Measurements from ENCODE around the gene BEND4.
A peak's percentile ranks its signal among the peaks of the same experiment; 100 is the strongest.
"Not testable (repeated sequence)": the region's sequence is repeated elsewhere in the genome, so short reads cannot be mapped to it uniquely, and the experiment has no call there.

Gene BEND4

GRCh38 chr4:42152507-42153504 lies at the start of gene BEND4:
BEND4 (minus strand) TSS chr4:42152655; CDS start chr4:42152143, 512 bp downstream.
- Histone ChIP-seq H3K4me1 (ENCODE audit: control insufficient read depth in 5 of 5, insufficient read depth in 5 of 5, low read length in 5 of 5) (peaks cover 0 to 24% (median 18%) of the 10 kb centered on the region in 5 donors), H3K9me3 (ENCODE audit: control insufficient read depth in 5 of 5, low read length in 5 of 5) (no peaks in the 10 kb centered on the region), H3K4me3 (ENCODE audit: low read depth in 1 of 5, low read length in 5 of 5) (peak within 1 kb of the TSS in 4 of 5 donors; percentile 39 to 57 (median 50)), H3K27me3 (ENCODE audit: control insufficient read depth in 5 of 5, insufficient read depth in 4 of 5, low read length in 5 of 5) (peaks cover 19 to 43% (median 30%) of the 10 kb centered on the region in 5 donors), H3K27ac (ENCODE audit: low read depth, low read length) (no peak within 1 kb of the TSS), H3K9ac (ENCODE audit: low read length in 5 of 5) (no peak within 1 kb of the TSS), H3K36me3 (ENCODE audit: control insufficient read depth in 5 of 5, insufficient read depth in 5 of 5, low read length in 5 of 5) (no peaks in the 10 kb centered on the region)

DNA sequence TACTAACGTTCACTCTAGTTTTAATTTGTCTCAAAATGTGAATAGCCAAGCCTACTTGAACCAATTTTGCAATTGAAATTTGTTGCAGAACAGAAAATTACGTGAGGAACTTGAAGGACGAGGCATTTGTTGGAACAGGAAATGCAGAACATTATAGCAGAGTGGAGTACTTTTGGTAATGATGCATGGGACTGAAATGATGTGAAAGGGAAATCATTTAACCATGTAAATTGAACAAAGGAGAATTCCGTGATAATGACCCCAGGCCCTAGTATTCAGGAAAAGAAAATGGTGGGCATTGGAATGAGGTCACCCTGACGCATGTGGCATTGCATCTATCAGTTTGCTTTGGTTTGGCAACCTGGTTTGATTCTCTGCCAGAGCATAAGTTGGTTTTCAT lies 44.9 kb upstream of the BEND4 start:
- Histone ChIP-seq H3K4me3 (ENCODE audit: low read depth in 1 of 5, low read length in 5 of 5) (no peak overlapping the region), H3K9ac (ENCODE audit: low read length in 5 of 5) (no peak overlapping the region), H3K27me3 (ENCODE audit: control insufficient read depth in 5 of 5, insufficient read depth in 4 of 5, low read length in 5 of 5) (no peaks in the 10 kb centered on the region), H3K27ac (ENCODE audit: low read depth, low read length) (no peak overlapping the region), H3K9me3 (ENCODE audit: control insufficient read depth in 5 of 5, low read length in 5 of 5) (no peaks in the 10 kb centered on the region), H3K36me3 (ENCODE audit: control insufficient read depth in 5 of 5, insufficient read depth in 5 of 5, low read length in 5 of 5) (no peaks in the 10 kb centered on the region), H3K4me1 (ENCODE audit: control insufficient read depth in 5 of 5, insufficient read depth in 5 of 5, low read length in 5 of 5) (no peaks in the 10 kb centered on the region)

- Histone ChIP-seq H3K27ac (ENCODE audit: low read depth, low read length) (no peak overlapping the region), H3K27me3 (ENCODE audit: control insufficient read depth in 5 of 5, insufficient read depth in 4 of 5, low read length in 5 of 5) (peaks cover 0 to 2% (median 0%) of the 10 kb centered on the region in 5 donors), H3K4me1 (ENCODE audit: control insufficient read depth in 5 of 5, insufficient read depth in 5 of 5, low read length in 5 of 5) (no peaks in the 10 kb centered on the region)
Observed at GRCh38 chr4:42172921-42173320, 20.5 kb upstream of the BEND4 start.

GRCh38 chr4:42172128-42172790 lies 19.8 kb upstream of the BEND4 start:
- Histone ChIP-seq H3K36me3 (ENCODE audit: control insufficient read depth in 5 of 5, insufficient read depth in 5 of 5, low read length in 5 of 5) (no peaks in the 10 kb centered on the region), H3K27me3 (ENCODE audit: control insufficient read depth in 5 of 5, insufficient read depth in 4 of 5, low read length in 5 of 5) (peaks cover 0 to 2% (median 0%) of the 10 kb centered on the region in 5 donors), H3K4me1 (ENCODE audit: control insufficient read depth in 5 of 5, insufficient read depth in 5 of 5, low read length in 5 of 5) (no peaks in the 10 kb centered on the region), H3K9ac (ENCODE audit: low read length in 5 of 5) (no peak overlapping the region), H3K9me3 (ENCODE audit: control insufficient read depth in 5 of 5, low read length in 5 of 5) (no peaks in the 10 kb centered on the region), H3K27ac (ENCODE audit: low read depth, low read length) (no peak overlapping the region), H3K4me3 (ENCODE audit: low read depth in 1 of 5, low read length in 5 of 5) (no peak overlapping the region)

More at GRCh38 chr4:42172921-42173320, 20.5 kb upstream of the BEND4 start:
- H3K36me3 ChIP-seq (ENCODE audit: control insufficient read depth in 5 of 5, insufficient read depth in 5 of 5, low read length in 5 of 5), result no peaks in the 10 kb centered on the region
- H3K9ac ChIP-seq (ENCODE audit: low read length in 5 of 5), result no peak overlapping the region
- no peak overlapping the region for H3K4me3 ChIP-seq (ENCODE audit: low read depth in 1 of 5, low read length in 5 of 5)
- no peaks in the 10 kb centered on the region for H3K9me3 ChIP-seq (ENCODE audit: control insufficient read depth in 5 of 5, low read length in 5 of 5)

DNA sequence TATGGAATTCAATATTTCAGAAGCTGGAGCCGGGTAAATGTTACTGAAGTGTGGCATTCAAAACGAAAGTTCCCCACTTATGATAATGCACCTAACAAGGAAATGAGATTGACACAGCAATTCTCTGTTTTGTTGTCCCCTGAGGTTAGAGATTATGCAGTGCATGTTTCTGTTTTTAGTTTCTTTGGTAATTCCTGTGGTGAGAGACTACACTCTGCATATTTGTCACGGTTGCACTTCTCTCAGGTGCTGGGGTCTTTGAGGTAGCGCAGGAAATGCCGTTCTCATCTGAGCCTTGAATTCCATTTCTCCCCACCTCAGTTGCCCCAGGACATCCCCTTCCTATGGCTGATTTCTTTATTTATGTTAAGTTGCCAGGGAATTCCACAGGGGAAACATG lies 15.3 kb upstream of the BEND4 start:
- Histone ChIP-seq H3K36me3 (ENCODE audit: control insufficient read depth in 5 of 5, insufficient read depth in 5 of 5, low read length in 5 of 5) (no peaks in the 10 kb centered on the region), H3K9me3 (ENCODE audit: control insufficient read depth in 5 of 5, low read length in 5 of 5) (peaks cover 0 to 5% (median 0%) of the 10 kb centered on the region in 5 donors), H3K4me3 (ENCODE audit: low read depth in 1 of 5, low read length in 5 of 5) (no peak overlapping the region), H3K4me1 (ENCODE audit: control insufficient read depth in 5 of 5, insufficient read depth in 5 of 5, low read length in 5 of 5) (no peaks in the 10 kb centered on the region), H3K27ac (ENCODE audit: low read depth, low read length) (no peak overlapping the region), H3K9ac (ENCODE audit: low read length in 5 of 5) (no peak overlapping the region), H3K27me3 (ENCODE audit: control insufficient read depth in 5 of 5, insufficient read depth in 4 of 5, low read length in 5 of 5) (no peaks in the 10 kb centered on the region)

DNA sequence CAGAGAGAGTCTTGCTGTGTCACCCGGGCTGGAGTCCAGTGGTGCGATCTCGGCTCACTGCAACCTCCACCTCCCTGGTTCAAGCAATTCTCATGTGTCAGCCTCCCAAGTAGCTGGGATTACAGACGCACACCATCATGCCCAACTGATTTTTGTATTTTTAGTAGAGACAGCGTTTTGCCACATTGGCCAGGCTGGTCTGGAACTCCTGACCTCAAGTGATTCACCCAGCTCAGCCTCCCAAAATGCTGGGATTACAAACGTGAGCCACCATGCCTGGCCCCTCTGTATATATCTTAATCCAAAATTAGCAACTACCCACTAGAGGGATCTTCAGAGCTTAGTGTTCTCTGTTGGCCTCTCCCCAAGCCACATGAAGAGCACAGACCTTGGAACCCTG lies 13.7 kb upstream of the BEND4 start:
- H3K27me3 ChIP-seq (ENCODE audit: control insufficient read depth in 5 of 5, insufficient read depth in 4 of 5, low read length in 5 of 5); H3K9ac ChIP-seq (ENCODE audit: low read length in 5 of 5); H3K36me3 ChIP-seq (ENCODE audit: control insufficient read depth in 5 of 5, insufficient read depth in 5 of 5, low read length in 5 of 5); H3K27ac ChIP-seq (ENCODE audit: low read depth, low read length); H3K9me3 ChIP-seq (ENCODE audit: control insufficient read depth in 5 of 5, low read length in 5 of 5); H3K4me1 ChIP-seq (ENCODE audit: control insufficient read depth in 5 of 5, insufficient read depth in 5 of 5, low read length in 5 of 5); H3K4me3 ChIP-seq (ENCODE audit: low read depth in 1 of 5, low read length in 5 of 5): not testable (repeated sequence)

GRCh38 chr4:42159271-42160001 lies 7.0 kb upstream of the BEND4 start:
- Histone ChIP-seq H3K4me1 (ENCODE audit: control insufficient read depth in 5 of 5, insufficient read depth in 5 of 5, low read length in 5 of 5) (no peaks in the 10 kb centered on the region), H3K36me3 (ENCODE audit: control insufficient read depth in 5 of 5, insufficient read depth in 5 of 5, low read length in 5 of 5) (no peaks in the 10 kb centered on the region), H3K27me3 (ENCODE audit: control insufficient read depth in 5 of 5, insufficient read depth in 4 of 5, low read length in 5 of 5) (peaks cover 0 to 3% (median 2%) of the 10 kb centered on the region in 5 donors), H3K27ac (ENCODE audit: low read depth, low read length) (no peak overlapping the region), H3K4me3 (ENCODE audit: low read depth in 1 of 5, low read length in 5 of 5) (no peak overlapping the region), H3K9me3 (ENCODE audit: control insufficient read depth in 5 of 5, low read length in 5 of 5) (peaks cover 0 to 5% (median 0%) of the 10 kb centered on the region in 5 donors), H3K9ac (ENCODE audit: low read length in 5 of 5) (no peak overlapping the region)

GRCh38 chr4:42151568-42152506 lies 618 bp downstream of the BEND4 start:
- Histone ChIP-seq H3K27me3 (ENCODE audit: control insufficient read depth in 5 of 5, insufficient read depth in 4 of 5, low read length in 5 of 5) (peaks cover 19 to 43% (median 30%) of the 10 kb centered on the region in 5 donors), H3K36me3 (ENCODE audit: control insufficient read depth in 5 of 5, insufficient read depth in 5 of 5, low read length in 5 of 5) (no peaks in the 10 kb centered on the region), H3K4me3 (ENCODE audit: low read depth in 1 of 5, low read length in 5 of 5) (peak overlapping the region in 4 of 5 donors; percentile 39 to 57 (median 50)), H3K9me3 (ENCODE audit: control insufficient read depth in 5 of 5, low read length in 5 of 5) (no peaks in the 10 kb centered on the region), H3K9ac (ENCODE audit: low read length in 5 of 5) (no peak overlapping the region), H3K27ac (ENCODE audit: low read depth, low read length) (no peak overlapping the region), H3K4me1 (ENCODE audit: control insufficient read depth in 5 of 5, insufficient read depth in 5 of 5, low read length in 5 of 5) (peaks cover 0 to 24% (median 18%) of the 10 kb centered on the region in 5 donors)
